HepG2 (cell line): Measurements from ENCODE around the gene CTSZ. TPM values are rescaled to one million over a fixed set of nuclear protein-coding genes. Genes with fewer than 3 reads are reported as not detected.

ENCODE experiments used
- AGO2 ChIP-seq: fragments of 200-400 bp; formaldehyde crosslinking; optimal IDR thresholded peaks from 2 replicates; pipeline ENCODE3; 2017; ENCODE audit warnings: mild to moderate bottlenecking, low read depth, low read length, moderate library complexity
- ARNT2 ChIP-seq: sonication (generic); formaldehyde crosslinking; IDR thresholded peaks from 2 replicates; pipeline ENCODE4 v1.8.0; 2022; ENCODE audit warnings: mild to moderate bottlenecking, low read depth, missing genetic modification reagents, moderate library complexity
- BORCS8-MEF2B ChIP-seq: sonication (generic); formaldehyde crosslinking; IDR thresholded peaks from 2 replicates; pipeline ENCODE4 v1.8.0; 2022; ENCODE audit warnings: mild to moderate bottlenecking, missing genetic modification reagents
- CBX5 ChIP-seq: sonication (generic); formaldehyde crosslinking; IDR thresholded peaks from 2 replicates; pipeline ENCODE4 v1.4.0; 2020; ENCODE audit warnings: missing genetic modification reagents, borderline replicate concordance
- CCAR2 ChIP-seq: fragments of 200-400 bp; formaldehyde crosslinking; optimal IDR thresholded peaks from 2 replicates; pipeline ENCODE3; 2018; ENCODE audit warnings: low read depth, mild to moderate bottlenecking, low read length, moderate library complexity
- EEA1 ChIP-seq: sonication (generic); formaldehyde crosslinking; IDR thresholded peaks from 2 replicates; pipeline ENCODE4 v1.5.1; 2020; ENCODE audit warnings: mild to moderate bottlenecking, missing genetic modification reagents, borderline replicate concordance
- HMG20A ChIP-seq: IDR thresholded peaks from 2 replicates; pipeline ENCODE4 v1.6.1; 2016; ENCODE audit warnings: borderline replicate concordance
- HNF4G ChIP-seq, 2 experiments: sonication (generic) in 1 of 2; formaldehyde crosslinking in 1 of 2; IDR thresholded peaks; 2 replicates each; pipeline versions ENCODE4 v1.4.0 to v1.6.1; 2011 to 2020; ENCODE audit warnings: borderline replicate concordance in 2 of 2, low read depth in 2 of 2, mild to moderate bottlenecking in 2 of 2, low read length in 1 of 2, missing genetic modification reagents in 1 of 2, moderate library complexity in 1 of 2
- IRX3 ChIP-seq: sonication (generic); formaldehyde crosslinking; IDR thresholded peaks from 2 replicates; pipeline ENCODE4 v1.8.1; 2023; ENCODE audit warnings: mild to moderate bottlenecking, low read depth, missing genetic modification reagents, borderline replicate concordance
- KDM6A ChIP-seq: IDR thresholded peaks from 2 replicates; pipeline ENCODE4 v1.6.1; 2016; ENCODE audit warnings: low read depth
- MED13 ChIP-seq: sonication (generic); formaldehyde crosslinking; IDR thresholded peaks from 2 replicates; pipeline ENCODE4 v1.5.0; 2020; ENCODE audit warnings: missing genetic modification reagents
- PHF8 ChIP-seq: sonication (generic); formaldehyde crosslinking; IDR thresholded peaks from 2 replicates; pipeline ENCODE4 v1.5.0; 2020; ENCODE audit warnings: missing genetic modification reagents
- PRMT3 ChIP-seq: sonication (generic); formaldehyde crosslinking; IDR thresholded peaks from 2 replicates; pipeline ENCODE4 v1.8.1; 2022; ENCODE audit warnings: low read depth, mild to moderate bottlenecking, moderate library complexity, missing genetic modification reagents, borderline replicate concordance
- RAD21 ChIP-seq: fragments of 450-650 bp; formaldehyde crosslinking; IDR thresholded peaks from 2 replicates; pipeline ENCODE4 v1.5.0; 2020; ENCODE audit warnings: mild to moderate bottlenecking
- RXRB ChIP-seq: IDR thresholded peaks from 2 replicates; pipeline ENCODE4 v1.6.1; 2016; ENCODE audit warnings: borderline replicate concordance, missing genetic modification reagents, missing compliant biosample characterization
- SIX4 ChIP-seq: sonication (generic); formaldehyde crosslinking; IDR thresholded peaks from 2 replicates; pipeline ENCODE4 v1.4.0; 2020; ENCODE audit warnings: missing genetic modification reagents
- SSRP1 ChIP-seq: IDR thresholded peaks from 2 replicates; pipeline ENCODE4 v1.6.1; 2016; ENCODE audit warnings: control low read depth
- TARDBP ChIP-seq: sonication (generic); formaldehyde crosslinking; IDR thresholded peaks from 2 replicates; pipeline ENCODE4 v1.8.0; 2022; ENCODE audit warnings: mild to moderate bottlenecking, missing genetic modification reagents
- THAP7 ChIP-seq: sonication (generic); formaldehyde crosslinking; IDR thresholded peaks from 2 replicates; pipeline ENCODE4 v1.8.1; 2023; ENCODE audit warnings: mild to moderate bottlenecking, missing genetic modification reagents
- ZBTB7B ChIP-seq: sonication (generic); formaldehyde crosslinking; IDR thresholded peaks from 2 replicates; pipeline ENCODE4 v1.4.0; 2020; ENCODE audit warnings: missing genetic modification reagents
- ZFP36L1 ChIP-seq: sonication (generic); formaldehyde crosslinking; IDR thresholded peaks from 2 replicates; pipeline ENCODE4 v1.8.0; 2022; ENCODE audit warnings: mild to moderate bottlenecking, missing genetic modification reagents, moderate library complexity
- ZFP36L2 ChIP-seq: sonication (generic); formaldehyde crosslinking; IDR thresholded peaks from 2 replicates; pipeline ENCODE4 v1.4.0; 2020; ENCODE audit warnings: missing genetic modification reagents
- ZMYM3 ChIP-seq: sonication (generic); formaldehyde crosslinking; IDR thresholded peaks from 2 replicates; pipeline ENCODE4 v1.5.1; 2020; ENCODE audit warnings: mild to moderate bottlenecking, missing genetic modification reagents
- ZNF121 ChIP-seq: sonication (generic); formaldehyde crosslinking; IDR thresholded peaks from 2 replicates; pipeline ENCODE4 v1.5.0; 2020; ENCODE audit warnings: mild to moderate bottlenecking, missing genetic modification reagents
- ZNF124 ChIP-seq: sonication (generic); formaldehyde crosslinking; IDR thresholded peaks from 2 replicates; pipeline ENCODE4 v1.4.0; 2020; ENCODE audit warnings: missing genetic modification reagents
- ZNF33B ChIP-seq: sonication (generic); formaldehyde crosslinking; IDR thresholded peaks from 2 replicates; pipeline ENCODE4 v1.5.1; 2020; ENCODE audit warnings: mild to moderate bottlenecking, missing genetic modification reagents
- ZNF451 ChIP-seq: sonication (generic); formaldehyde crosslinking; IDR thresholded peaks from 2 replicates; pipeline ENCODE4 v1.5.0; 2020; ENCODE audit warnings: mild to moderate bottlenecking, missing genetic modification reagents
- ZNF530 ChIP-seq: sonication (generic); formaldehyde crosslinking; IDR thresholded peaks from 2 replicates; pipeline ENCODE4 v1.5.0; 2020; ENCODE audit warnings: low read depth, mild to moderate bottlenecking, missing genetic modification reagents
- ZNF619 ChIP-seq: sonication (generic); formaldehyde crosslinking; IDR thresholded peaks from 2 replicates; pipeline ENCODE4 v1.4.0; 2020; ENCODE audit warnings: mild to moderate bottlenecking, missing genetic modification reagents
- ZNF740 ChIP-seq: sonication (generic); formaldehyde crosslinking; IDR thresholded peaks from 2 replicates; pipeline ENCODE4 v1.4.0; 2020; ENCODE audit warnings: missing genetic modification reagents
- ZNF766 ChIP-seq: sonication (generic); formaldehyde crosslinking; IDR thresholded peaks from 2 replicates; pipeline ENCODE4 v1.5.0; 2020; ENCODE audit warnings: missing genetic modification reagents, borderline replicate concordance
- ZSCAN31 ChIP-seq: sonication (generic); formaldehyde crosslinking; IDR thresholded peaks from 2 replicates; pipeline ENCODE4 v1.5.0; 2020; ENCODE audit warnings: low read depth, mild to moderate bottlenecking, missing genetic modification reagents
- polyA plus RNA-seq, 8 experiments: library from polyadenylated mRNA; depleted of rRNA in 3 of 8; stranded (reverse) in 7 of 8; unstranded in 1 of 8; fragments of >200 nt; fragmentation: Illumina TruSeq in 4 of 8; extraction: Trizol in 4 of 8; gene quantifications; 2 replicates each; pipeline versions ENCODE4 v1.2.1 to v1.2.3, GENCODE V29; 2011 to 2016; ENCODE audit warnings: low read depth in 4 of 8, missing spikeins in 1 of 8, mixed read lengths in 1 of 8; ENCODE audit not compliant: insufficient read depth in 1 of 8
- total RNA-seq, 5 experiments: library from RNA; depleted of rRNA; stranded (reverse); fragments of >200 nt; fragmentation: Illumina TruSeq; extraction: Trizol; gene quantifications; 2 replicates each; pipeline ENCODE4 v1.2.3, GENCODE V29; 2016; ENCODE audit warnings: low read depth in 1 of 5

CTSZ gene
- total and polyA plus RNA-seq, 2 of the 13 experiments (the other 11 are each of a cell fraction or from before 2014, with no cell fraction given), result 0.33 TPM; not detected in 1

GRCh38 chr20:58981628-58982364 lies 25.3 kb downstream of the CTSZ start (continued):
- TF ChIP-seq PRMT3, result no peak
- 0 out of 2 replicates have a peak, but pooled peaks have one; percentile 13 for TF ChIP-seq THAP7 (CRISPR knock-in tag)
- TF ChIP-seq SSRP1 (CRISPR knock-in tag), result no peak
- TF ChIP-seq ZMYM3 (CRISPR knock-in tag), result peak; percentile 22; the same call in 1 of the 2 replicates
- 0 out of 2 replicates have a peak, but pooled peaks have one; percentile 41 for TF ChIP-seq MED13 (CRISPR knock-in tag)
- TF ChIP-seq ZFP36L2 (CRISPR knock-in tag), result 0 out of 2 replicates have a peak, but pooled peaks have one; percentile 42
- no peak for TF ChIP-seq HMG20A
- TF ChIP-seq TARDBP, result 0 out of 2 replicates have a peak, but pooled peaks have one; percentile 12
- TF ChIP-seq ZNF124 (CRISPR knock-in tag), result 0 out of 2 replicates have a peak, but pooled peaks have one; percentile 49
- TF ChIP-seq KDM6A (CRISPR knock-in tag), result no peak
- TF ChIP-seq ZNF451, result peak; percentile 48; the same call in 1 of the 2 replicates
- no peak for TF ChIP-seq RAD21
- TF ChIP-seq HNF4G (IDR thresholded peaks at IDR 0.05; ENCODE audit: borderline replicate concordance, low read depth, low read length), result no peak
- TF ChIP-seq HNF4G (CRISPR knock-in tag; IDR thresholded peaks at IDR 0.05; ENCODE audit: borderline replicate concordance, low read depth), result 0 out of 2 replicates have a peak, but pooled peaks have one; percentile 47
- no peak for TF ChIP-seq ZNF33B
- TF ChIP-seq ZNF766 (CRISPR knock-in tag), result peak; percentile 10; the same call in 1 of the 2 replicates
- TF ChIP-seq CBX5 (CRISPR knock-in tag), result no peak
- peak; percentile 43; the same call in 1 of the 2 replicates for TF ChIP-seq ARNT2 (CRISPR knock-in tag)
- no peak for TF ChIP-seq EEA1
- TF ChIP-seq ZBTB7B (CRISPR knock-in tag), result no peak
- TF ChIP-seq ZNF530, result no peak
- TF ChIP-seq CCAR2, result no peak
- TF ChIP-seq AGO2, result peak; percentile 76
- no peak for TF ChIP-seq PHF8 (CRISPR knock-in tag)
- TF ChIP-seq ZFP36L1, result peak; percentile 53; the same call in 1 of the 2 replicates
- 0 out of 2 replicates have a peak, but pooled peaks have one; percentile 41 for TF ChIP-seq ZNF619
- no peak for TF ChIP-seq ZNF740 (CRISPR knock-in tag)
- TF ChIP-seq ZNF121 (CRISPR knock-in tag), result no peak
- TF ChIP-seq ZSCAN31 (CRISPR knock-in tag), result no peak
- no peak for TF ChIP-seq RXRB
- no peak for TF ChIP-seq SIX4 (CRISPR knock-in tag)
- TF ChIP-seq IRX3, result 0 out of 2 replicates have a peak, but pooled peaks have one; percentile 59
- TF ChIP-seq BORCS8-MEF2B, result no peak; the same call in 1 of the 2 replicates
